GM18505 (cell line): ENCODE measurements around the gene FABP3.

Experiments used
- ATAC-seq: cut with Tn5 transposase; IDR thresholded peaks from one replicate; pipeline ENCODE4 v1.9.1; 2021; ENCODE audit not compliant: unreplicated experiment
- POLR2A ChIP-seq: IDR thresholded peaks from 4 replicates; pipeline ENCODE4 v1.6.1; 2011; ENCODE audit warnings: borderline replicate concordance; ENCODE audit not compliant: insufficient read depth, insufficient read length; ENCODE audit errors: extremely low read depth

FABP3 gene

GRCh38 chr1:31409946-31410858, 37.3 kb upstream of the FABP3 start:
- ATAC-seq: no peak

DNA sequence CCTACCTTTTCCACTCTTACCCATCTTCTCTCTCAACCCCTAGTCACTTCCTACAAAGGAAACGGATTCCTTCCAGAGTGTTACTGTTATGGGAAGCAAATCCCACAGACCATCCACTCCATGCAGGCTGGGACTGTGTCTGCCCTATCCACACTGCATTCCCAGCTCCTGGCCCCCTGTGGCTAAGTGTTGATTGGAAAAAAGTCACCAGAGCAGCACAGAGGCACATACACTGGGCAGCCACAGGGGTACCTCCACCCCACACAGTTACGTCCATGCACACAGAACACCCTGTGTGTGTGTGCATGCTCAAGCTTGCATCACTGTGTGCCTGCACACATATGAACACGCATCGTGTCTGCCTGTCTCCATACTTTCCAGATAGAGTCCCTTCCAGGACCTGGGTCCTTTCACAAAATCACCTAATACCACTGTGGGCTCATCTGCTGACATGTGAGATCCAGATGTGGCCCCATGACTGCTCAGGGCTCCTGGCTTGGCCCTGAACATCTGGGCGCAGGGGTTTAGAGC, 36.0 kb upstream of the FABP3 start:
- no peak for TF ChIP-seq POLR2A

More at GRCh38 chr1:31409946-31410858, 37.3 kb upstream of the FABP3 start:
- TF ChIP-seq POLR2A: no peak

GRCh38 chr1:31407029-31407626, 34.3 kb upstream of the FABP3 start:
- no peak for TF ChIP-seq POLR2A
- ATAC-seq: no peak

More for the DNA sequence above, 36.0 kb upstream of the FABP3 start:
- no peak for ATAC-seq

DNA sequence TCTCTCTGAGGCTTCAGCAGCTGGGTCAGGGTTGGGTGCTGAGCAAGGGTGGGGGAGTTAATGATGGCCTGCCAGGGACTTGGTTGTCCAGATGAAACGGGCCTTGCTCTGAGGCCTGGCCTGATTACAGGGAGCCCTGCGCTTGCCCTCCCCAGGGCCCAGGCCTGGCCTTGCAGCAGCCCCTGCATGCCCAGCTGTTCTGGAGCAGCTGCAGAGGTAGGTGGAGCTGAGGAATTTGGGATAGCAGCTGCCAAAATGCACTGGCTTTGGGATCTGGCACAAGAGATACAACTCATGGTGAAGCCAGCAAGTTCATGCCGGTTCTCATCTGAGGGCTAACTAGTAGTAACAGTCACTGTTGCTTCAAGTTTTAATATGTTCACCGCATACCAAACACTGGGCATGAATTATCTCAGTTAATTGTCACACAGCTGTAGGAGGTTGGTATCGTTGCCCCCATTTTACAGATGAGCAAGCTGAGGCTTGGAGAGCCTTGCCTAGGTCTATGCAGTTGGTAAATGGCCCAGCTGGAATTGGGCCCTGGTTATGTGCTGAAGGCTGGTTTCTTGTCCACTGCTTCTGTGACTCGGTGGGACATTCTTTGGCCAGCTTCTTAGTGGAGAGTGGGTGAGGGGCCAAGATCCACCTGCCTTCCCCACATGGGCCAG, 32.8 kb upstream of the FABP3 start:
- TF ChIP-seq POLR2A: no peak
- ATAC-seq: no peak

DNA sequence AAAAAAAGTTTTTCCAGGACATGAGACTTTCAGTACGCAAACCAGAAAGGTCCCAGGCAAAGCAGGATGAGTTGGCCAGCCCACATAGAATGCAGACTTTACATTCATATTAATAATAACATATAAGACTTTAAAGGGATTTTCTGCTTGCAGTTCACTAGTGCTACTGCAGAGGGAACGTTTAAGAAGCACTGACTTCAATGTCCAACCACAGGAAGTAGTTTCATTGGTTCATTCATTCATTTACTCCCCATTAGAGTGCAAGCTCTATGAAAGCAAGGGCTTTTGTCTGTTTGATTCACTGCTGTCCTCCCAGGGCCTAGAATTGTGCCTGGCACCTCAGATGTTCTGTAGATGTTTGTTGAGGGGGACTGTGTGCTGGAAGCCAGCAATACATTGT, 28.4 kb upstream of the FABP3 start:
- ATAC-seq: no peak
- no peak for TF ChIP-seq POLR2A

GRCh38 chr1:31400393-31400792, 27.5 kb upstream of the FABP3 start:
- ATAC-seq: no peak
- TF ChIP-seq POLR2A: no peak

DNA sequence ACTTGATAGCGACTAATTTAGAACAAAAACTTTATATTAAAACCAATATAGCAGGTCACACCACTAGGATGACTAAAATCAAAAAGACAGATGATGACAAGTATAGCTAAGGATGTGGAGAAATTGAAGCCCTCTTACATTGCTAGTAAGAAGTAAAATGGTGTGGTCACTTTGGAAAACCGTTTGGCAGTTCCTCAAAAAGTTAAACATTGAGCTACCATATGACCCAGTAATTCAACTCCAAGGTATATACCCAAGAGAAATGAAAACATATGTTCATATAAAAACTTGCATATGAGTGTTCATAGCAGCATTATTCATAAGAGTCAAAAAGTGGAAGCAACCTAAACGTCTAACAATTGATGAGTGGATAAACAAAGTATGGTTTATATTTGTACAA, 27.1 kb upstream of the FABP3 start:
- no peak for TF ChIP-seq POLR2A
- no peak for ATAC-seq

DNA sequence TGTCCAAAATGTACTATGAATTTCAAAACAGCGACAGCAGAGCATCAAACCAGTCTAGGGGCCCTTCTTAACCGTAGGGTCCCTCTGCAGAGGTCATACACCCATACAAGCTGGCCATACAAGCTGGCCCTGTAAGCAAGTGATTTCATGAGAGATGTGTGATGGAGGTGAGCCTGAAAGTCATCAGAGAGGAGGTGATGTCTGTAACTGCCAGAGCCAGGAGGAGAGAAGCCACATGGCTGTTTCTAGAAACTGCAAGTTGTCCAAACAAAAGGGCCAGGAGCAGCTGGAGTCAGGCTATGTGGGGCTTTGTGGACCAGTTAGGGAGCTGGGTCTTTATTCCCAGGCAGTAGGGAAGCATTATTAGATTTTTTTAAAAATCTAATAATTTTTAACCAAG, 25.4 kb upstream of the FABP3 start:
- no peak for TF ChIP-seq POLR2A
- ATAC-seq: no peak

- no peak for TF ChIP-seq POLR2A
- ATAC-seq: no peak
These were observed 24.7 kb upstream of the FABP3 start for GRCh38 chr1:31397360-31398095.

DNA sequence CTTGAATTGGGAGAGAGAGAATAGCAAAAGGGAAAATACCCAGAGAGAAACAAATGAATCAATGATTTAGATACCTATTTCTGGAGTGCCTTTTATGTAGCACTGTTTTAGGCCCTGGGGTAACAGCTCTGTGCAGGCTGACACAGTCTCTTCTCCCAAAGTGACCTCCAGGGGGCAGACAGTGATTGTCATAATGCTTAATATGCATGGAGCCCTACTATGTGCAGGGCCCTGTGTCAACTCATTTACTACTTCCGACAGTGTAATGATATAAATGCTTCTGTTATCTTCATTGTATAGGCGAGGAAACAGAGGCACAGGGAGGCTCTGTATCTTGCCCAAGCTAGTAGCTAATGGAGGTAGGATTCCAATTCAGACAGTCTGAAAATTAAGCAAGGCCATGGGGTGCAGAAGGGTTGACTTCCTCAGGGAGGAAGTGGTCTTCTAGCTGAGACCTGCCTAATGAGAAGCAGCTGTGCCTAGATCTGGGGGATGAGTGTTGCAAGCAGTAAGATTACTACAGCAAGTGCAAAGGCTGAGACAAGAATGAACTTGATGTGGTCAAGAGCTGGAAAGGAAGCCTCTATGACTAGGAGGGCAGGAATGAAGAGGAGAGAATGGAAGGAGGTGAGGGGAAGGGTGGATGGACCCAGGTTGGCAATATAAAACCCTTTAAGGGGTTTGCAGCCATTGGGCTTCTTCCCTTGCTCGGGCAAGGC, 23.9 kb upstream of the FABP3 start:
- TF ChIP-seq POLR2A: no peak
- ATAC-seq: no peak

DNA sequence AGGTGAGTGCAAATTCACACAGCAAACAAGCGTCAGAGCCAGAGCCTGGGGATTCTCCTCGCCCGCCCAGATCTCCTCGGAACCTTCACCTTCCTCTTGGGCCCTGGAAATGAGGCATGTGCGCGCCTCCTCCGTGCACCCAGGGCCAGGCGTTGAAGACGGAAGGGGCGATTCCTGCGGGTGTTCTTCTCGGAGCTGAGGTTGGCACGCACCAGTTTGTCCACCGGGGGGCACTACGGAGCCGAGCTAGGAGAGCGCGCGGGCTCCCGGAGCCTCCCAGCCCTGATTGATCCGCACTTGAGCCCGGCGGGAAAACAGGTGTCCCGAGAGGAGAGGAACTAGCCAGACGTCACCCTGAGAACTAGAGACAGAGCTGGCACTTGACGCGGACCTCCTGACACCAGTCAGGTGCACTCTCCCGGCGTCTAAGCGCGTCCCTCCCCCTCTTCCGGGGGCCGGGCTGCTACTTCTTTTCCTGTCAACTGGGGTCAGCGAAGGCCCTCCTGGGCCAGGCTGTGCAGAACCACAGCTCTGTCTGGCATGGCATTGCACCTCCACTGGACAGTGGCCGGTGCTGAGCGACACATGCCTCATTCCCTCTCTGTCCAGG, 21.8 kb upstream of the FABP3 start:
- TF ChIP-seq POLR2A: no peak
- ATAC-seq: no peak

DNA sequence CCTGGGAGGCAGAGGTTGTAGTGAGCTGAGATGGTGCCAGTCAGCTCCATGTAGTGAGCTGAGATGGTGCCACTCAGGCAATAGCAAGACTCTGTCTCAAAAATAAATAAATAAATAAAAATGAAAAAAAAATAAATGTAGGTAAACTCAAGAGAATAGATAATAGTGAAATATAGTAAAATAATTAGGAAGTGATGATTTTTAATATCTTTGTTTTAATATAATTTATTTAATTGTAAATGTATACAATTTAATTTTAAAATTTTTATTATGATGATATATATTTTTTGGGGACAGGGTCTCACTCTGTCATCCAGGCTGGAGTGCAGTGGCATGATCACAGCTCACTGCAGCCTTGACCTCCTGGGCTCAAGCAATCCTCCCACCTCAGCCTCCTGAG, 20.6 kb upstream of the FABP3 start:
- TF ChIP-seq POLR2A: no peak
- ATAC-seq: no peak

- ATAC-seq: no peak
- no peak for TF ChIP-seq POLR2A
These were observed 17.2 kb upstream of the FABP3 start for GRCh38 chr1:31390071-31390470.

- no peak for ATAC-seq
- TF ChIP-seq POLR2A: no peak
These were observed 16.7 kb upstream of the FABP3 start for GRCh38 chr1:31389616-31390015.
